ENCODE results near the gene MRTFA.
"Not testable (repeated sequence)": the region's sequence is repeated elsewhere in the genome, so short reads cannot be mapped to it uniquely, and the experiment has no call there.

- TF ChIP-seq CTCF, POLR2A (IDR thresholded peaks at IDR 0.05): not testable (repeated sequence)
Measured at GRCh38 chr22:40554023-40554422, 82.5 kb downstream of the MRTFA start.
